Right ventricle myocardium inferior (tissue), 1 donor: ENCODE results near the gene HES5. TPM values are rescaled to one million over a fixed set of nuclear protein-coding genes. Genes with fewer than 3 reads are reported as not detected.

Experiments used
- ATAC-seq: fragments of 200-7000 bp; cut with Tn5 transposase; one replicate; pipeline ENCODE4 v1.9.1; 2020; ENCODE audit warnings: mild to moderate bottlenecking, moderate library complexity
- DNase-seq: peaks from one replicate; pipeline ENCODE4 v3.0.0; 2021; ENCODE audit errors: missing footprints
- intact Hi-C: fragments of 100-400 bp; cut with DNase I; formaldehyde crosslinking; loops from one replicate; pipeline ENCODE4 v1.11.0; 2022
- total RNA-seq: library from RNA; stranded (reverse); fragmentation: NEBNext Ultra II Directional; extraction: Animal tissue kit (Norgen Biotek cat#: 25700); gene quantifications from one replicate; pipeline ENCODE4 v1.2.1, GENCODE V29; 2021
- donor health status: DM: no; HTN: yes; CAD: no; lungs with severe emphysema.

HES5 gene
- total RNA-seq, 1 donor from 2014 or later, result 1.3 TPM

DNA sequence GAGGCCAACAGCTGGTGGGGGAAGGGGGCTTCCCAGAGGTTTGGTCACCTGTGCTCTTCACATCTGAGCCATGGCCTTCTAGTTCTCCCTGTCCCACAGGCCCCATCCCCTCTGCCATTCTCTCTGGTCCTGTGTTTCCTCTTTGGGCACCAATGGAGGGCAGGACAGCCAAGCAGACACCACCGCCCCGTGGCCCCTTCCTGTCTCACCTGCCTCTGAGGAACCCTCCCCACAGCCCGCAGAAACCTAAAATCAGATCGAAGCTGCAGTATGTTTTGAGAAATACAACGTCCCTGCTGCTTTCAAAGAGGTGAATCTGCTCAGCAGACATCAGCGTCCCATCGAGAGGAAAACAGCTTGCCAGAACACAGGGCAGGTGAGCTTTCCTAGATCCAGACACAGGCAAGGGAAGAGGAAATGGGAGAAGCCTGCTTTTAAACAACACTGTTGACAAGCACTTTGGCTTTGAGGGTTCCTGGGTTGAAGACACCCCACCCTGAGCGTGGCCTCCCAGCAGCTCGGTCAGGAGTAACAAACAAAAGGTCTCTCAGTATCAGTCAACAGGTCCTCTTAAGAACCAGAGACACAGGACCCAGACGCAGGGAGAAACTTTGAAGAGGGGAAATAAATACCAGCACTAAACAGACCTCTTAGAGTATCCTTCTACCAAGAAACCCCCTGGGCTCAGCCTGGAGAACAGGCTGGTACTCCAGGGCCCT, 6.0 kb downstream of the HES5 start:
- DNase-seq (no peak), ATAC-seq (no peak)
- intact Hi-C loops, result loop anchor here (2.0 to 10.0 kb wide), 2 partner anchors 15 to 121 kb away; no protein-coding TSS in a partner anchor

DNA sequence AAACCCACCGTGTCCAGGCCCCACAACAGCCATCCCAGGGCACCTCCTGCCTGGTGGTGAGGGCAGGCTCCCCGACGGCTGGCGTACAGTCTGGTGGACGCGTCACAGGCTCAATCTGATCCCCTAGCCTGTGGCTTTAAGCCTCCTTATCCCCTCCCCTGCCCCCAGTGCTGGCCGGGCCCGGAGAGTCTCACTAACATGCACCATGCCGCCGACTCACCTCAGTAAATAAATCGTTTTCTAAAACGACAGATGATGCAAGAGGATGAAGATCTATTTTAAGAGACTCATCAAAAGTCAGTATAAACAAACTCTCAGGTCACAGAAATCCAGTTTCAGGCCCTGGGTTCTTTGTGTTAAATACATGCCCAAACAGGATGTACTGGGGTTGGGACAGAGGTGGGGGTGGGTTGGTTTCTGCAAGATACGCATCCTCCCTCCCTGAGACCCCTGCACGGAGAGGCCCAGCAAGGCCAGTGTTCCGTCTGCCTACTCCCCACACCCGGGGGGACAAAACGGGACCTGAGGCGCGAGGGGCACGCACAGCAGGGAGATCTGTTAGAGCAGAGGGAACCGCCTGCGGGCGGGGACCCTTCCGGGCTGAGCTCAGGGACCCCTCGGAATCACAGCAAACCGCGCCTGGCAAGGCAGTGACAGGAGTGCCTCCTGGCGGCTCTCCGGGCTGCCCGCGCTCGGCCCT, 6.7 kb downstream of the HES5 start:
- intact Hi-C loops, result loop anchor here (2.0 to 10.0 kb wide), 2 partner anchors 15 to 121 kb away; no protein-coding TSS in a partner anchor
- ATAC-seq, result no peak

DNA sequence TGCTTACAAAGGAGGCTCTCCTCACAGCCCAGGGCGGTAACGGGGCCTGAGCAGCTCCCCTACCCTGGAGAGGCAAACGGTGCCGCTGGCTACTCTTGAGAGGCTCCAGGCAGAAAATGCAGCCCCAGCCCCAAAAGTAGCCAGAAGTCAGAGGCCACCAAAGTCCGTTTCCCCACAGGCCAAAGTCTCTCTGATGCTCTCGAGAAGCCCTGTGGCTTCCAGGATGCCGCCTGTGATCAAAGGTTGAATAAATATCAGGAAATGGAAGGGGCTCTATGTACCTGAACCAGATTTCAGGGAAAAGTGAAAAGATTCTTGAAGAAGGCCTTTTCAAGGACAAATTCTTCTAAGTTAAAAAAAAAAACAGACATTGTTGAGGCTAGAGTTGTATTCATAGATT, 7.8 kb downstream of the HES5 start:
- ATAC-seq, result no peak
- intact Hi-C loops, result loop anchor here (2.0 to 10.0 kb wide), 2 partner anchors 13 to 123 kb away; no protein-coding TSS in a partner anchor
- no peak for DNase-seq

More for the DNA sequence above, 6.7 kb downstream of the HES5 start:
- no peak for DNase-seq

GRCh38 chr1:2520806-2521205, 9.3 kb downstream of the HES5 start:
- intact Hi-C loops, result loop anchor here (10.0 kb wide), 1 partner anchor 124 kb away; no protein-coding TSS in a partner anchor
- ATAC-seq, result no peak
- no peak for DNase-seq

DNA sequence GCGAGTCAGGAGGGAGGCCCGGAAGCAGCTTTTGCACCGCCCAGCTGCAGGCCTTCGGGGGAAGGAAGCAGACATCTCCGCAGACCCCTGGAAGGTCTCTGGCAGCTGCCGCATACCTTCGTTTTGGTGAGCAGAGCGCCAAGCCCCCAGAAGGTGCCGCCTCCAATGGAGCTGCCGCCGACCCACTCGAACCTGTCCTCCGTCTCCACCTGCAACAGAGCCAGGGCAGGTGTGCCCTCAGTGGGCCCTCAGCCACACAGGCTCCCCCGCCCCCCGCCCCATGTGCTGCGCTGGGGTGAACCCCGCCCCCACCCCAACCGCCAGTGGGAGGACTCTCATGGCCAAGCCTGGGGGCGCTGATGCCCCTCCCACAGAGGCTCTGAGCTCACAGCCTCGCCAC, 9.9 kb downstream of the HES5 start:
- ATAC-seq (no peak), DNase-seq (no peak)
- intact Hi-C loops, result loop anchor here (10.0 kb wide), 1 partner anchor 125 kb away; no protein-coding TSS in a partner anchor

DNA sequence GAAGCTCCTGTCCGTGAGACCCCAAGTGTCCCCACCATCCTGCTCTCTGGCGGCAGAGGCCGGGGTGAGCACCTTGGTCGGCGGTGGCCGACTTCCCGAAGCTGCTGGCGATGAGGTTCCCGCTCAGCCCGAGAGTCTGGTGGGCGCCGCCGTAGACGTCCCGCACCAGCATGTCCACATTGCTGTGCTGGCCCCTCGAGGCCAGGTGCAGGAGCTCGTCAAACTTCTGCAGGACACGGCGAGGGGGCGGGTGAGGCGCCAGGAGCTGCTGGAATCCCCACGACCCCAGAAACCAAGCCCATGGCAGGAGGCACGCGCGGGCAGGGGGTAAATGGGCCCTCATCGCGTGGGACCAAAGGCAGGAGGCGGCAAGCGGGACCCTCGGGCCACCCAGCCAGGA, 10.3 kb downstream of the HES5 start:
- DNase-seq, result no peak
- intact Hi-C loops, result loop anchor here (10.0 kb wide), 1 partner anchor 125 kb away; no protein-coding TSS in a partner anchor
- ATAC-seq, result no peak

- intact Hi-C loops, result no loop called here
- ATAC-seq, result no peak
- DNase-seq, result no peak
These were observed 10.9 kb downstream of the HES5 start for GRCh38 chr1:2519029-2519685.

- DNase-seq, result no peak
- intact Hi-C loops, result no loop called here
- ATAC-seq, result no peak
These were observed 11.5 kb downstream of the HES5 start for GRCh38 chr1:2518528-2518927.

- intact Hi-C loops, result no loop called here
- ATAC-seq (no peak), DNase-seq (no peak)
These were observed 12.1 kb downstream of the HES5 start for GRCh38 chr1:2517966-2518365.

DNA sequence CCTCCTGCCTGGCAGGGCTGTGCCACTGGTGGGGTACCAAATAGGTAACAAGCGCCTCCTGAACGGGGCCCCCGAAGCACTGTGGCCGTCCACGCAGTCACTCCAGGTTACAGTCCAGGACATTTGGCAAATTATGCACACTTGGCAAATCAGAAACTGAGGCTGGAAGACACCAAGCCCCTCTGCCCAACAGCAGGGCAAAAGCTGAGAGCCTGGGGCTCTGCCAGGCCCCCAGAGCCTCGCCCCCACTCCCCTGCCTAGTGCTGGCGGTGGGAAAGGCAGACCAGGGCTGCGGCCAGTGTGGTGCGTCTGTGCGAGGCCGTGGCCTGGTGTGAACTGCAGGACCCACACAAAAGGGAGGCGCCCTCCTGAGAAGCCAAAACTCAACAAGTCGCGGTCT, 13.1 kb downstream of the HES5 start:
- intact Hi-C loops, result no loop called here
- DNase-seq (no peak), ATAC-seq (no peak)

DNA sequence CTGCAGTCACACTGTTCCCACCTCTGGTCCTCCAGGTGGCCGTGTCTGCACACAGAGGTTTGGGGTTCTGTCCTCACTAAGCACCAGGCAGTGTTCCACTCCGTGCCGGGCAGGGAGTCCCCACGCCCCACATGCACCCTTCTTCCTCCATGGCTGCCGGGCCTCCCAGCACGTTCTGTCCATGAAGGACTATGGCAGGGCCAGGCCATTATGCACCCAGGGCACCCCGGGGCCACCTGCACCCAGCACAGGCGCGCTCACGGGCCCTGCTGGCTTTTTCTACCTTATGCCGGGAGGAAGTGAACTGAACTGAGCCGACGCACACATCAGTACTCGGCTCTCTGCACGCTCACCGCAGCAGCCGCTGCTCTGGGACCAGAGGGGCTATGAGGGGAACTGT, 13.9 kb downstream of the HES5 start:
- DNase-seq, result no peak
- no peak for ATAC-seq
- intact Hi-C loops, result no loop called here

GRCh38 chr1:2515763-2516080, 14.3 kb downstream of the HES5 start:
- no peak for DNase-seq
- no peak for ATAC-seq
- intact Hi-C loops, result no loop called here

GRCh38 chr1:2514863-2515762, 14.9 kb downstream of the HES5 start:
- DNase-seq (no peak), ATAC-seq (no peak)
- intact Hi-C loops, result no loop called here

DNA sequence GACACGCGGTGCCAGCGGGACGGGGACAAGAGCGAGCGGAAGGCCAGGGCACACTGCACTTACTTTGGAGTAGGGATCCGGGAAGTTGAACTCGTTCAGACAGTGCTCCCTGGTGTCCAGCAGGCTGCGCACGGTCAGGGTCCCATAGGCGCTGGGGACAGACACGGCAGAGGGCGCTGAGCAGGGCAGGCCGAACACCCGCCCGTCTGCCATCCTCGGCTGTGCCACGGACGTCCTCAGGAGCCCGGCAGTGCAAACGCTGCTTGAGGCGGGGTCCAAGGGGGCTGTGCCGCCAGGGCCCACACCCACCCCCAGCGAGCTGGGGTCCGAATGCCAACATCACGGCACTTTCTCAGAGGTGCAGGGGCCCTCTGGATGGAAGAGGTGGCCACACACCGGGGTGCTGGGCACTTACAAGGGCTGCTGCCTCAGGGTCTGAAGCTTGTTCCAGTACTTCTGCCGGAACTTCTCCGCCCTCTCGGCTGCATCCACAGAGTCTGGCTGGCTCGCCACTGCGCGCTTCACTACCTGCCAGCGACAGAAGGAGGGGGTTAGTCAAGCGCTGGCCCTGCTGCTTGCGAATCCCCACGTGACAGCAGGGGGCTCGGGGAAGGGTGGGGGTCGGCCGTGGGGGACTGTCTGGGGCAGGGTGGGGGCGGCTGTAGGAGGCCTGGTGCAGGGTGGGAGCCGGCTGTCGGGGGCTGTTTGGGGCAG, 16.0 kb downstream of the HES5 start:
- intact Hi-C loops, result no loop called here
- DNase-seq, result no peak

DNA sequence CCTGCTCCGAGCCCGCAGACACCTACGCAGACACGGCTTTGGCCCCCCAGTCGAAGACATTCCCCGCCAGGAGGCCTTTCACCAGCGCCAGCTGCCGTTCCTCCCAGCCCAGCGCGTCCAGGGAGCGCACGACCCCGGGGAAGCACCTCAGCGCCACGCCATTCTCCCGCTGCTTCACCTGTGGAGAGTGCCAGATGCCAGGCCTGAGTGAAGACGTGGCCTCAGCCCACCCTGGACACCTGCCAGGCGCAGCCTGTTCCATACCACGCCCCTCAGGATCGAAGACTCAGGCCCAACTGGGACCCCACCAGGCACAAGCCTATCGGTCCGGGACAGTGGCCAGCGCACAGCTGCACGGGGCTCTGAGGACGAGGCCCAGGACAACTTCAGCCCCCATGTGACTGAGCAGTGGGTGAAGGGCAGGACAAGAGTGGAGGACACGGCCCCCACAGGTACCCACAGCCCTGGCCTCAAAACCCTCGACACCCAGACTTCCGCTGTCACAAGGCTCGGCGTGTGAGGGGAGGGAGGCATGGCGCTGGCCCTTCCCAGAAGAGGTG, 17.1 kb downstream of the HES5 start:
- ATAC-seq (no peak), DNase-seq (no peak)
- intact Hi-C loops, result no loop called here

More for the DNA sequence above, 16.0 kb downstream of the HES5 start:
- no peak for ATAC-seq

GRCh38 chr1:2510366-2511155, 19.5 kb downstream of the HES5 start:
- ATAC-seq (no peak), DNase-seq (no peak)
- intact Hi-C loops, result no loop called here

- intact Hi-C loops, result loop anchor here (2.0 kb wide), 1 partner anchor 13 kb away; no protein-coding TSS in a partner anchor
- DNase-seq (no peak), ATAC-seq (no peak)
These were observed 20.5 kb downstream of the HES5 start for GRCh38 chr1:2509589-2509988.
